Esophagus muscularis mucosa (tissue), 3 donors: Measurements from ENCODE around the gene FGF14.

Source experiments
- CTCF ChIP-seq, 3 experiments: fragments of 200-600 bp in 2 of 3; fragments of 450-650 bp in 1 of 3; sonication (generic) in 2 of 3; IDR thresholded peaks; one replicate each; pipeline ENCODE4 v1.5.1; 2017 to 2019; ENCODE audit warnings: antibody characterized with exemption in 3 of 3, mild to moderate bottlenecking in 2 of 3, moderate library complexity in 1 of 3
- POLR2A ChIP-seq: fragments of 450-650 bp; IDR thresholded peaks from one replicate; pipeline ENCODE4 v1.6.1; 2017; ENCODE audit warnings: antibody characterized with exemption, moderate library complexity, mild to moderate bottlenecking, low read depth
- POLR2AphosphoS5 ChIP-seq, 2 donors: sonication (generic); formaldehyde crosslinking; IDR thresholded peaks; one replicate each; pipeline ENCODE4 v1.6.1; 2017; ENCODE audit warnings: antibody characterized with exemption in 2 of 2

GRCh38 chr13:102311901-102312300, 89.9 kb downstream of the FGF14 start:
- TF ChIP-seq POLR2A, result no peak
- no peak for TF ChIP-seq CTCF (IDR thresholded peaks at IDR 0.05)
- TF ChIP-seq POLR2AphosphoS5 (IDR thresholded peaks at IDR 0.05), result no peak
